K562 (cell line): ENCODE results near the gene THAP11. TPM values are rescaled to one million over a fixed set of nuclear protein-coding genes. Genes with fewer than 3 reads are reported as not detected.

ENCODE experiments used
- CHD4 ChIP-seq: fragments of 200-600 bp; sonication (generic); IDR thresholded peaks from 3 replicates; pipeline ENCODE4 v1.6.1; 2012; ENCODE audit warnings: low read depth, mild to moderate bottlenecking, mixed read lengths, low read length, inconsistent platforms; ENCODE audit not compliant: insufficient read depth, insufficient replicate concordance, poor library complexity, severe bottlenecking
- CLOCK ChIP-seq: fragments of 250-450 bp; sonication (Bioruptor Pico); IDR thresholded peaks from 2 replicates; pipeline ENCODE4 v1.4.0; 2020; ENCODE audit warnings: mild to moderate bottlenecking, moderate library complexity, borderline replicate concordance
- CREB3L1 ChIP-seq: fragments of 450-650 bp; IDR thresholded peaks from 2 replicates; pipeline ENCODE4 v1.6.1; 2014; ENCODE audit warnings: low read depth, mild to moderate bottlenecking, moderate library complexity, borderline replicate concordance
- GABPA ChIP-seq: fragments of 200-800 bp; sonication (Bioruptor generic); conservative IDR thresholded peaks from 2 replicates; pipeline ENCODE4 v1.6.1; 2016; ENCODE audit warnings: low read depth, missing genetic modification characterization, missing compliant biosample characterization
- HNRNPLL ChIP-seq: fragments of 200-400 bp; formaldehyde crosslinking; IDR thresholded peaks from 2 replicates; pipeline ENCODE4 v1.6.1; 2017; ENCODE audit warnings: low read length, low read depth, mild to moderate bottlenecking; ENCODE audit not compliant: poor library complexity, severe bottlenecking
- MCM5 ChIP-seq: fragments of 450-650 bp; IDR thresholded peaks from 2 replicates; pipeline ENCODE4 v1.6.1; 2016; ENCODE audit warnings: low read depth
- MIER1 ChIP-seq: fragments of 450-650 bp; IDR thresholded peaks from 2 replicates; pipeline ENCODE4 v1.6.1; 2016; ENCODE audit warnings: antibody characterized with exemption, mild to moderate bottlenecking, low read depth
- SAFB ChIP-seq: fragments of 200-400 bp; formaldehyde crosslinking; IDR thresholded peaks from 2 replicates; pipeline ENCODE4 v1.6.1; 2017; ENCODE audit warnings: low read depth, low read length, borderline replicate concordance
- TCF7L2 ChIP-seq: fragments of 150-350 bp; IDR thresholded peaks from 2 replicates; pipeline ENCODE4 v1.6.1; 2016; ENCODE audit warnings: low read depth, mild to moderate bottlenecking, low read length, moderate library complexity
- ZNF133 ChIP-seq: fragments of 250-450 bp; sonication (Bioruptor Pico); IDR thresholded peaks from 2 replicates; pipeline ENCODE4 v1.4.0; 2020; ENCODE audit warnings: mild to moderate bottlenecking
- ZNF165 ChIP-seq: fragments of 250-450 bp; sonication (Bioruptor Pico); IDR thresholded peaks from 2 replicates; pipeline ENCODE4 v1.4.0; 2020; ENCODE audit warnings: borderline replicate concordance
- ZNF282 ChIP-seq: sonication (generic); formaldehyde crosslinking; IDR thresholded peaks from 2 replicates; pipeline ENCODE4 v1.8.1; 2023; ENCODE audit warnings: missing genetic modification reagents
- ZNF507 ChIP-seq: conservative IDR thresholded peaks from 2 replicates; pipeline ENCODE4 v1.6.1; 2017; ENCODE audit warnings: missing genetic modification characterization, missing compliant biosample characterization
- ZNF764 ChIP-seq: fragments of 250-450 bp; sonication (Bioruptor Pico); IDR thresholded peaks from 2 replicates; pipeline ENCODE4 v1.4.0; 2020; ENCODE audit warnings: low read depth, mild to moderate bottlenecking, moderate library complexity
- ZNF830 ChIP-seq: fragments of 250-450 bp; sonication (Bioruptor Pico); IDR thresholded peaks from 2 replicates; pipeline ENCODE4 v1.5.0; 2021; ENCODE audit warnings: mild to moderate bottlenecking
- polyA plus RNA-seq, 8 experiments: library from polyadenylated mRNA; depleted of rRNA in 4 of 8; stranded (reverse) in 5 of 8; unstranded in 3 of 8; fragments of >200 nt; fragmentation: Nextera tagmentation in 2 of 8; fragmentation: Illumina TruSeq in 1 of 8; extraction: Ambion mirVana in 2 of 8; extraction: Trizol in 1 of 8; gene quantifications; 2 replicates each; pipeline versions ENCODE4 v1.2.1 to v1.2.3, GENCODE V29; 2011 to 2014; ENCODE audit warnings: inconsistent platforms in 1 of 8, missing spikeins in 1 of 8
- total RNA-seq, 7 experiments: library from RNA; depleted of rRNA in 6 of 7; stranded (reverse); fragments of >200 nt in 6 of 7; fragmentation: Illumina TruSeq in 2 of 7; extraction: Trizol in 2 of 7; gene quantifications; 2 replicates each; pipeline versions ENCODE4 v1.2.1 to v1.2.3, GENCODE V29; 2011 to 2021; ENCODE audit warnings: low replicate concordance in 1 of 7
- TF ChIP-seq, protein P1 (sequence below): sonication (generic); formaldehyde crosslinking; IDR thresholded peaks from 2 replicates; pipeline ENCODE4 v1.8.1; 2022; ENCODE audit warnings: missing genetic modification reagents
- TF ChIP-seq, protein P2 (sequence below): sonication (generic); formaldehyde crosslinking; IDR thresholded peaks from 2 replicates; pipeline ENCODE4 v1.8.0; 2023; ENCODE audit warnings: mild to moderate bottlenecking, missing genetic modification reagents

Gene THAP11
- total and polyA plus RNA-seq, 9 of the 15 experiments (the other 6 are each of a cell fraction or from before 2014, with no cell fraction given), result 2.4 to 31.6 (median 21.4) TPM

- TF ChIP-seq MIER1 (no peak), ZNF764 (CRISPR knock-in tag) (peak; percentile 75), HNRNPLL (peak; percentile 35), ZNF507 (tag) (no peak), CHD4 (no peak), MCM5 (no peak), ZNF165 (CRISPR knock-in tag) (no peak), GABPA (tag) (peak; percentile 99), ZNF830 (CRISPR knock-in tag) (peak; percentile 82; the same call in 1 of the 2 replicates), ZNF282 (CRISPR knock-in tag) (no peak), ZNF133 (CRISPR knock-in tag) (no peak), CLOCK (CRISPR knock-in tag) (no peak), CREB3L1 (peak; percentile 92), SAFB (peak; percentile 87), TCF7L2 (no peak)
- TF ChIP-seq, protein P1, sequence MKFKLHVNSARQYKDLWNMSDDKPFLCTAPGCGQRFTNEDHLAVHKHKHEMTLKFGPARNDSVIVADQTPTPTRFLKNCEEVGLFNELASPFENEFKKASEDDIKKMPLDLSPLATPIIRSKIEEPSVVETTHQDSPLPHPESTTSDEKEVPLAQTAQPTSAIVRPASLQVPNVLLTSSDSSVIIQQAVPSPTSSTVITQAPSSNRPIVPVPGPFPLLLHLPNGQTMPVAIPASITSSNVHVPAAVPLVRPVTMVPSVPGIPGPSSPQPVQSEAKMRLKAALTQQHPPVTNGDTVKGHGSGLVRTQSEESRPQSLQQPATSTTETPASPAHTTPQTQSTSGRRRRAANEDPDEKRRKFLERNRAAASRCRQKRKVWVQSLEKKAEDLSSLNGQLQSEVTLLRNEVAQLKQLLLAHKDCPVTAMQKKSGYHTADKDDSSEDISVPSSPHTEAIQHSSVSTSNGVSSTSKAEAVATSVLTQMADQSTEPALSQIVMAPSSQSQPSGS (CRISPR knock-in tag), result no peak
- TF ChIP-seq, protein P2, sequence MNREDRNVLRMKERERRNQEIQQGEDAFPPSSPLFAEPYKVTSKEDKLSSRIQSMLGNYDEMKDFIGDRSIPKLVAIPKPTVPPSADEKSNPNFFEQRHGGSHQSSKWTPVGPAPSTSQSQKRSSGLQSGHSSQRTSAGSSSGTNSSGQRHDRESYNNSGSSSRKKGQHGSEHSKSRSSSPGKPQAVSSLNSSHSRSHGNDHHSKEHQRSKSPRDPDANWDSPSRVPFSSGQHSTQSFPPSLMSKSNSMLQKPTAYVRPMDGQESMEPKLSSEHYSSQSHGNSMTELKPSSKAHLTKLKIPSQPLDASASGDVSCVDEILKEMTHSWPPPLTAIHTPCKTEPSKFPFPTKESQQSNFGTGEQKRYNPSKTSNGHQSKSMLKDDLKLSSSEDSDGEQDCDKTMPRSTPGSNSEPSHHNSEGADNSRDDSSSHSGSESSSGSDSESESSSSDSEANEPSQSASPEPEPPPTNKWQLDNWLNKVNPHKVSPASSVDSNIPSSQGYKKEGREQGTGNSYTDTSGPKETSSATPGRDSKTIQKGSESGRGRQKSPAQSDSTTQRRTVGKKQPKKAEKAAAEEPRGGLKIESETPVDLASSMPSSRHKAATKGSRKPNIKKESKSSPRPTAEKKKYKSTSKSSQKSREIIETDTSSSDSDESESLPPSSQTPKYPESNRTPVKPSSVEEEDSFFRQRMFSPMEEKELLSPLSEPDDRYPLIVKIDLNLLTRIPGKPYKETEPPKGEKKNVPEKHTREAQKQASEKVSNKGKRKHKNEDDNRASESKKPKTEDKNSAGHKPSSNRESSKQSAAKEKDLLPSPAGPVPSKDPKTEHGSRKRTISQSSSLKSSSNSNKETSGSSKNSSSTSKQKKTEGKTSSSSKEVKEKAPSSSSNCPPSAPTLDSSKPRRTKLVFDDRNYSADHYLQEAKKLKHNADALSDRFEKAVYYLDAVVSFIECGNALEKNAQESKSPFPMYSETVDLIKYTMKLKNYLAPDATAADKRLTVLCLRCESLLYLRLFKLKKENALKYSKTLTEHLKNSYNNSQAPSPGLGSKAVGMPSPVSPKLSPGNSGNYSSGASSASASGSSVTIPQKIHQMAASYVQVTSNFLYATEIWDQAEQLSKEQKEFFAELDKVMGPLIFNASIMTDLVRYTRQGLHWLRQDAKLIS (CRISPR knock-in tag), result peak; percentile 96
Measured at GRCh38 chr16:67872631-67873434, 30.7 kb downstream of the THAP11 start, which contains the start of gene EDC4 (continued).
